ENCODE results near the gene MCF2L.
"Not testable (repeated sequence)": the region's sequence is repeated elsewhere in the genome, so short reads cannot be mapped to it uniquely, and the experiment has no call there.

The MCF2L gene

DNA sequence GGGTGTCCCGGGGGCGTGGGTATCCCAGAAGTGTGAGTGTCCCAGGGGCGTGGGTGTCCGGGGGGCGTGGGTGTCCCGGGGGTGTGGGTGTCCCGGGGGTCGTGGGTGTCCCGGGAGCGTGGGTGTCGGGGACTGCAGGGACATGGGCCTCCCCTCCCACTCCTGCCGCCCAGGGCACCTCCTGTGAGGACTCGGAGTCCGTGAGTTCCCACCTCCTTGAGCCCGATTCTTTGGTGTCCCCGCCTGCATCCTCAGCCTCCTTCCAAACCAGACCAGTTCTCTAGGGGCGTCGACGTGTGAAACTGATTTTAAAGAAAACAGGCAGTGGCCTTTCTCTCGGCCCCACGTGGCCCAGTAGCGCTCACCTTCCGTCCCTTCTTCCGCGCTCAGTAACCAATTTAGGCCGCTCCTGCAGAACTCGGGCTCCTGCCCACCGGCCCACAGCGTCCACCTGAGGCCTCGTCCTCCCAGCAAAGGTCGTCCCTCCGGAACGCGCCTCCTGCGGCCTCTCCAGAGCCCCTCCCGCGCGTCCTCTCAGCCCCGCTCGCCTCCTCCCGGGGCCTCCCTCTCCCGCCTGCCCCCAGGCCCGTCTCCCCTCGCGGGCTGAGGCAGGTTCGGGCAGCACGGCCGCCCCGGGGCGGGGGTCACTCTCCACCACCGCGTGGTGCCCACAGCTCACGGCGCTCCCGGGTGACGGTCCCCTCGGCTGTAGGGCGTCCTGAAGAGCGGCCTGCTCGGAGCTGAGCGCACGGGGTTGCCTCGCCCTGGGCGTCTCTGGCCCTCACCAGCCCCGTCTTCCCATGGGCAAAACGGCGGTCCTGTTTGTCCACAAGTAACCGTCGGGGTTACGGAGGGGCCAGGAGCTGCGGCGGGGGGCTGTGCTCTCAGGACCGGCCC, 140.4 kb downstream of the MCF2L start:
- DNase-seq, result peak in 1 of 56 donors; percentile 27

DNA sequence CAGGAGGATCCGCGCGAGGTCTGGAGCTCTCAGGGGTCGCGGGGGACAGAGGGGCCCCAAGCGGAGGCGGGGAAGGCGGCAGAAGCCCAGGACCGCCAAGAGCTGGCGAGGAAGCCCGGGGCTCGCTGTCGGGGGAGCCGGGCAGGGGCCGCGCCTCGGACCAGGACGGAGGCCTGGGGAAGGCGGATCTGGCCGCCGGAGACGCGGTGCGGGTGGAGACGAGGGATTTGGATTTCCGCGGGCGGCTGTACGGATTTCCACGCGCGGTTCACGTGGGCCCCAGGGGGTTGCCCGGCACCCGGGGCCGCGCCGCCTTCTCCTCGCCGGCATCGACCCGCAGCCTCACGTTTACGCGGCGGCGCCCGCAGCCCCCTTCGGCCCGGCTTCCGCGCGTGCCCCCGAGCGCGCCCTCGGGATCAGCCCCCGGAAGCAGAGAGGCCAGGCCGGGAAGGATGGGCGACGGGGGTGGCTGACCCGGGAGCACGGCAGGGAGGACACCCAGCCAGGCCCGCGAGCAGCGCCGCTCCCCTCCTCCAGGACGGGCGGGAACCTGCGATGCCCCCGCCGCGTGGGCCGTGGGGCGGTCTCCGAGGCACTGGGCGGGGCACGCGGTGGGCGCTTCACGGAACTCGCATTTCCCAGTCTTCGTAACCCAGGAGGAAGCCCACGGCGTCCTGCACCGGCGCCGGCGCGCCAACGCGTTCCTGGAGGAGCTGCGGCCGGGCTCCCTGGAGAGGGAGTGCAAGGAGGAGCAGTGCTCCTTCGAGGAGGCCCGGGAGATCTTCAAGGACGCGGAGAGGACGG, 141.2 kb downstream of the MCF2L start:
- DNase-seq, result peak in 2 of 56 donors; percentile 21 to 45

DNA sequence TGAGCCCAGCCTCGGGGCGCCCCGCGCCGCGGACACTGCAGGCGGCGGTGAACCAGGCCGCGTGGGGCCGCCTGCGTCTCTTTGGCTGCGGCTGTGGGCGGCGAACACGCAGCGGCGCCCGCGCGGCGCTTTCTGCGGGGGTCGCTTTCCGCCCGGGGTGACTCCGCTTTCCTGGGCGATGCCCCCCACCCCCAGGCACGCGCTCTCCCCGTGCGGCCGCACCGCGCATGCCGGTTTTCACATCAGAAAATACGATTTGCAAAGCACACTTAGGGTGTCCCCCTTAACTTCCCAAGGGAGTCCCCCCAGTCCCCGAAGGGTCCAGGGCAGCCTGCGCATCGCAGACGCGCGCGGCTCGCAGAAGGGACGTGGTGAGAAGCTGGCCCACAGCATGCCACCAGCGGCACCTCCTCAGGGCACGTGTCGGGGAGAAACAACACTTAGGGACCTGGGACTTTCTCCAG, 141.9 kb downstream of the MCF2L start:
- no peak for DNase-seq

DNA sequence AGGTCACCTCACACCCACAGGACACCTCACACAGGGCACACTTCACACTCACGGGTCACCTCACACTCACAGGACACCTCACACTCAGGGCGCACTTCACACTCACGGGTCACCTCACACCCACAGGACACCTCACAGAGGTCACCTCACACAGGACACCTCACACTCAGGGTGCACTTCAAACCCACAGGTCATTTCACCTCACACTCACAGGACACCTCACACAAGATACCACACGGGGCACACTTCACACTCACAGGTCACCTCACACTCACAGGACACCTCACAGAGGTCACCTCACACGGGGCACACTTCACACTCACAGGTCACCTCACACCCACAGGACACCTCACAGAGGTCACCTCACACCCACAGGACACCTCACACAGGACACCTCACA, 142.8 kb downstream of the MCF2L start:
- not testable (repeated sequence) for DNase-seq

DNA sequence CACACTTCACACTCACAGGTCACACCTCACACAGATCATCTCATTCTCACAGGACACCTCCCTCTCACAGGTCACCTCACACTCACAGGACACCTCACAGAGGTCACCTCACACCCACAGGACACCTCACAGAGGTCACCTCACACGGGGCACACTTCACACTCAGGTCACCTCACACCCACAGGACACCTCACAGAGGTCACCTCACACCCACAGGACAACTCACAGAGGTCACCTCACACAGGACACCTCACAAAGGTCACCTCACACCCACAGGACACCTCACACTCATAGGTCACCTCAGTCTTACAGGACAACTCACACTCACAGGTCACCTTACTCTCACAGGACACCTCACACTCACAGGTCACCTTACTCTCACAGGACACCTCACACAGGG, 143.5 kb downstream of the MCF2L start:
- not testable (repeated sequence) for DNase-seq

DNA sequence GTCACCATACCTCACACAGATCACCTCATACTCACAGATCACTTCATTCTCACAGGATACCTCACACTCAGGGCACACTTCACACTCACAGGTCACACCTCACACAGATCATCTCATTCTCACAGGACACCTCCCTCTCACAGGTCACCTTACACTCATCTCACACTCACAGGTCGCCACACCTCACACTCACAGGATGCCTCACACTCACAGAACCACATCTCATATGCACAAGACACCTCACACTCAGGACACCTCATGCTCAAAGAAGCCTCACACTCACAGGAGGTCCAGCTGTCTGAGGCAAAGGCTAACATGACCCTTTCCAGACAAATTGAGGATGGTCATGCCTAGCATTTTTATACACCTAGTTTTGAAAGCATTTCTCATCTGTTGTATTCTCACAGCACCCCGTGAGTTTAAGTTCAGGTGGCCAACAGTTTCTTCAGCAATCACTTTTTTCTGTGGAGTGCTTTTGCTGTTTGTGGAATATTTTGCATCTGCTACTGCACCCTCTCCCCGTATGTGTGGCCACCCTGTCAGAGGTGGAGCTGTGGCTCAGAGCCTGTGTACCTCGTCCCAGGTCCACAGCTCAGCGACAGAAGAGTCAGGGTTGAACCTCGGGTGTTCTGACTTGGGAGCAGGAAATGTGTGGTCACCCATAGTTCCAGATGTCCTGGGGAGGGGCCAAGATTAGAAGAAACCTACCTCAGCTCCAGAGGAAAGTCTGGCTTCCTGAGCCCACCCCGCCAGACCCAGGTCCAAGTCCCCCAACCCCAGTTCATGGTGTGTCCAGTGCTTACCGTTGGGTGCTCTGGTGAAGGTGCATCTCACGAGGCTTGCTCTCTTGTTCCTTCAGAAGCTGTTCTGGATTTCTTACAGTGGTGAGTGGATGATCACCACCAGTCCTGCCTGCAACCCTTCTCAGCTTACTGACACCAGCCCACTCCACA, 144.2 kb downstream of the MCF2L start:
- DNase-seq, result no peak

DNA sequence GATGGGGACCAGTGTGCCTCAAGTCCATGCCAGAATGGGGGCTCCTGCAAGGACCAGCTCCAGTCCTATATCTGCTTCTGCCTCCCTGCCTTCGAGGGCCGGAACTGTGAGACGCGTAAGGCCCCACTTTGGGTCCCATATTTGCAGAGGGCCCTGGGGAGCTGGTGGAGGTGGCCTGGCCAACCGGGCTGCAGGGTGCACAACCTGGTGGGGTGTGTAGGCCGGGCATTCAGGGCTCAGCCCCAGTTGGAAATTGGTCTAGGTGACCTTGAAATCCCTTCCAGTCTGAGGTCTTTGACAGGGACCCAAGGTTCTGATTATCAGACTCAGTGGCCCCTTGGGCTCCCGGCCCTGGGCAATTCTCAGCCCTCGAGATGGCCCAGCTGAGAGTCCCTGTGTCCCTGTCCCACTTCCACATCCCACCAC, 144.8 kb downstream of the MCF2L start:
- no peak for DNase-seq

DNA sequence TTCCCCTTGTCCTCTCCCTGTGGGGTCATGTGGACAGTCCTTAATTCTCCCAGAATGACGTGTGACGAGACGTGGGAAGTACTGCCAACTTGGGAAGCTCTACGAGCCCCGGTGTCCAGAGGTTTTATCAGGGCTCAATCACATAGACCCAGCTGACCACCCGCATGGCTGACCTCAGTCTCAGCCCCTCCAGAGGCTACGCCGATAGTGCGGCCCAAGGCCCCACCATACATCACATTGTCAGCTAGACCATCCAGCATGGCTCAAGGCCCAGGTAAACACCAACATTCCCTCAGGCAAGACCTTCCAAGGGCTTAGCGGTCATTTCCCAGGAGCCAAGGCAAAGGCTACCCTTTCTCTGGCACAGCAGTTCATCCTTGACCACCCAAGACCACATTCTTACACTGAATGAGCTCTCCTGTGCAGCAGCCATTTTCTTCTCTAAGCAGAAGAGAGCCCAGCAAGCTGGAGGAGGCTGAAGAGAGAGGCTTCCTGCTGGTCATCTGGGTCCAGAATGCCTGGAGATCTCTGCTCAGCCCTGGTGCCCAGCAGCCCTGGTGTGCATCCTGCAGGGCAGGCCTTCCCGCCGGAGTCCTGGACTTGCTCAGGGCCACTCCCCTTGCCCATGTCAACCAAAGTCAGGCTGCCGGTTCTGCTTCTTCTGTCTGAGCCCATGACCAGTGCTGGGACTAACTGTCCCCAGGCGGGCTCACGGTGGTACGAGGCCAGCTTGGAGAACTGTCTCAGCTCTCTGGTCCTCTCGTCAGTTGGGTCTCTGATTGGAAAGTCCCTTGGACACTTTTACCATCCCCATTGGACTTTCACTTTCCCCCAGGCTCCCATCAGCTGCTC, 145.7 kb downstream of the MCF2L start:
- DNase-seq, result no peak

DNA sequence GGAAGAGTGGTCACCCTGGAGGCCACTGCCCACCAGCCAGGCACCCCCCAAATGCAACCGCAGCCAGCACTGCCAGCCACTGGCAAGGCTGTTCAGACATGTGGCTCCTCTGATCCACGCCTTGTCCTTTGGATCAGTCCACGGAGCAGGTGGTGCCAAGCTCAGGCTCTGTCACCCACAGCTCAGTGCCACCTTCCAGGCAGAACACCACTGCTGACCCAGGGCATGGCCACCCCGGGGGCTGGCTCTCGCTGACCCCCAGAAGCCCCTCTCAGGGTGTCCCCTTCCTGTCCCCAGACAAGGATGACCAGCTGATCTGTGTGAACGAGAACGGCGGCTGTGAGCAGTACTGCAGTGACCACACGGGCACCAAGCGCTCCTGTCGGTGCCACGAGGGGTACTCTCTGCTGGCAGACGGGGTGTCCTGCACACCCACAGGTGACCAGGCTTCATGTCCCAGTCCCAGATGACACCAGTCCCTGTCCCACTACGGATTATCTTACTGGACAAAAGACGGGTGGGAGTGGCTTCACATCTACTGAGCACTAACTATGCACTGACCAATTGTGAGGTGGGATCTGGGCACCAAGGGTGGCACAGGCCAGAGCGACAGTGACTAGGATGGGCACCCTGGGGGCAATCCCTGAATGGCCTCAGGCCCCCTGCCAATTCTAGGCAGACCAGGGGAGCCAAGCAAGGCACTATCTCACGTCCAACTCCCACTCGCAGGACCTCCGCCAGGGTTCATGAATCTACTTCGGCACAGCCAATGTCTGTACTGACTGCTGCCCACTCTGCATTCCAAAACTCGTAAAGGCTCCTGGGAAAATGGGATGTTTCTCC, 146.6 kb downstream of the MCF2L start:
- no peak for DNase-seq

DNA sequence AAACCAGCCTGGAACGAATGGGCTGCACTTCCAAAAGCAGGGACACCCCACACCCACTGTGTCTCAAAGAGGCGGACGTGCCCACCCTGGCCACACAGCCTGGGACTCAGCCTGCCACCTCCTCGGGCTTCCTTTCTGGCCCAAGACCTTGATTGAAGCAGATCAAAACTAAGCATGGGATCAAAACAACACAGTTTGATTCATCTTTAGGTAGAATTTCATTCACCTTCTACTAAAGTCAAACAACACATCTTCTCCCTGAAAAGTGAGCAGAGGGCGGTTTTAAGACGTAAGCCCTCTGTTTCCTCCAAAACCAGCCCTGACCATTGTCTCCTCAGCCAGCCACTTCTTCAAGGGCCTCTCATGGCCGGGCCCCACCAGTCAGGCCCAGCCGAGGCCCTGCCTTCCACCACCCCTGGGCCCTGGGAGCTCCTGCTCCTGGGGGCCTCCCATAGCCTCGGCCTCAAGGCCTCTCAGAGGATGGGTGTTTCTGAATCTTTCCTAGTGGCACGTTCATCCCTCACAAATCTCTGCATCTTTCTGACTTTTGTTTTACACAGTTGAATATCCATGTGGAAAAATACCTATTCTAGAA, 147.3 kb downstream of the MCF2L start:
- no peak for DNase-seq

DNA sequence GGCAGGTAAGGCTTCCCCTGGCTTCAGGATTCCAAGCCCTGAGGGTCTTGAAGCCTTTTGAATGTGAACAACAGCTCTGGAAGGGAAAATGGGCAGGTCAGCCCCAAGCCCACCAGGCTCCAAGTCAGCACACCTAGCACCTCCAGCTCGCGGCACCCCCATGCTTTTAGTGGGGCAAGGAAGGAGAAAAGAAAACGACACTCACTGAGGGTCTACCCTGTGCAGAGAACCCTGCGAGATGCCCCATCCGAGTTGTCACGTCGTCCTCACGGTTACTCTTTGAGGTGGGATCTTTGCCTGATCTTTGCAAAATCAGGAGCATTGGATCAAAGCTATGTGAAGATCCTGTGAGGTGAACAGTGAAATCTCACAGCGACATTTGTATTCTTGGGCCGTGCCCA, 147.9 kb downstream of the MCF2L start:
- no peak for DNase-seq

DNA sequence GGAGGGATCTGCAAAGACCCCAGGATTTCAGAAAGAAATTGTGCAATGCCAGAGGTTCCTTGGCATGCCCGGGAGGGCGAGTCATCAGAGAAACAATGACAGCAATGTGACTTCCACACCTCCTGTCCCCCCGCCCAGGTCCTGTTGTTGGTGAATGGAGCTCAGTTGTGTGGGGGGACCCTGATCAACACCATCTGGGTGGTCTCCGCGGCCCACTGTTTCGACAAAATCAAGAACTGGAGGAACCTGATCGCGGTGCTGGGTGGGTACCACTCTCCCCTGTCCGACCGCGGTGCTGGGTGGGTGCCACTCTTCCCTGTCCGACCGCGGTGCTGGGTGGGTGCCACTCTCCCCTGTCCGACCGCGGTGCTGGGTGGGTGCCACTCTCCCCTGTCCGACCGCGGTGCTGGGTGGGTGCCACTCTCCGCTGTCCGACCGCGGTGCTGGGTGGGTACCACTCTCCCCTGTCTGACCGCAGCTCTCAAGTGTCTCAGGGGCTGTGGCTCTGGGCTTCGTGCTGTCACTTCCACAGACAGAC, 148.4 kb downstream of the MCF2L start:
- DNase-seq, result no peak

DNA sequence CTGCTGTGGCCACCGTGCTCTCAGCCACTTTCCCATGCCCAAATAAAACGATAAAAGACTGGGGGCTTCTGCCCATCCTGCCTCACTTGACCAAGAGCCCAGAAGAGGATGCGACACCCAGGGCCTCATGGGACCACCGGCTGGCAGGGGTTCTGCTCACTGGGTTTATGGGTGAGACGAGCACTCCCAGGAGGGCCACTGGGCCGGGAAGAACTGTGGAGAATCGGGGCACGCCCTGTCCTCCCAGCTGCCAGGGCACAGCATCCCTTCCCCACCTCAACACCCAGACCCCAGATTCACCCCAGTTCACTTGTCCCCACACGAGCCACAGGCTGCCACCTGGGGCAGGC, 148.9 kb downstream of the MCF2L start:
- no peak for DNase-seq

DNA sequence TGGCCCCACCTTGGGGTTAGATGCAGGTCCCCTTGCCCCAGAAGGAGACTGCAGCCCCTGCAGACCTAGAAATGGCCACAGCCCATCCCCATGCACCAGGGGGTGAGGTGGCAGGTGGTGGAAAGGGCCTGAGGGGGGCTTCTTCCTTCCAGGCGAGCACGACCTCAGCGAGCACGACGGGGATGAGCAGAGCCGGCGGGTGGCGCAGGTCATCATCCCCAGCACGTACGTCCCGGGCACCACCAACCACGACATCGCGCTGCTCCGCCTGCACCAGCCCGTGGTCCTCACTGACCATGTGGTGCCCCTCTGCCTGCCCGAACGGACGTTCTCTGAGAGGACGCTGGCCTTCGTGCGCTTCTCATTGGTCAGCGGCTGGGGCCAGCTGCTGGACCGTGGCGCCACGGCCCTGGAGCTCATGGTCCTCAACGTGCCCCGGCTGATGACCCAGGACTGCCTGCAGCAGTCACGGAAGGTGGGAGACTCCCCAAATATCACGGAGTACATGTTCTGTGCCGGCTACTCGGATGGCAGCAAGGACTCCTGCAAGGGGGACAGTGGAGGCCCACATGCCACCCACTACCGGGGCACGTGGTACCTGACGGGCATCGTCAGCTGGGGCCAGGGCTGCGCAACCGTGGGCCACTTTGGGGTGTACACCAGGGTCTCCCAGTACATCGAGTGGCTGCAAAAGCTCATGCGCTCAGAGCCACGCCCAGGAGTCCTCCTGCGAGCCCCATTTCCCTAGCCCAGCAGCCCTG, 149.4 kb downstream of the MCF2L start:
- DNase-seq, result no peak

DNA sequence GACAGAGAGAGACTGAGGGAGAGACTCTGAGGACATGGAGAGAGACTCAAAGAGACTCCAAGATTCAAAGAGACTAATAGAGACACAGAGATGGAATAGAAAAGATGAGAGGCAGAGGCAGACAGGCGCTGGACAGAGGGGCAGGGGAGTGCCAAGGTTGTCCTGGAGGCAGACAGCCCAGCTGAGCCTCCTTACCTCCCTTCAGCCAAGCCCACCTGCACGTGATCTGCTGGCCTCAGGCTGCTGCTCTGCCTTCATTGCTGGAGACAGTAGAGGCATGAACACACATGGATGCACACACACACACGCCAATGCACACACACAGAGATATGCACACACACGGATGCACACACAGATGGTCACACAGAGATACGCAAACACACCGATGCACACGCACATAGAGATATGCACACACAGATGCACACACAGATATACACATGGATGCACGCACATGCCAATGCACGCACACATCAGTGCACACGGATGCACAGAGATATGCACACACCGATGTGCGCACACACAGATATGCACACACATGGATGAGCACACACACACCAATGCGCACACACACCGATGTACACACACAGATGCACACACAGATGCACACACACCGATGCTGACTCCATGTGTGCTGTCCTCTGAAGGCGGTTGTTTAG, 150.3 kb downstream of the MCF2L start:
- no peak for DNase-seq

DNA sequence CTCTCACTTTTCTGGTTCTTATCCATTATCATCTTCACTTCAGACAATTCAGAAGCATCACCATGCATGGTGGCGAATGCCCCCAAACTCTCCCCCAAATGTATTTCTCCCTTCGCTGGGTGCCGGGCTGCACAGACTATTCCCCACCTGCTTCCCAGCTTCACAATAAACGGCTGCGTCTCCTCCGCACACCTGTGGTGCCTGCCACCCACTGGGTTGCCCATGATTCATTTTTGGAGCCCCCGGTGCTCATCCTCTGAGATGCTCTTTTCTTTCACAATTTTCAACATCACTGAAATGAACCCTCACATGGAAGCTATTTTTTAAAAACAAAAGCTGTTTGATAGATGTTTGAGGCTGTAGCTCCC, 150.8 kb downstream of the MCF2L start:
- DNase-seq, result peak in 7 of 56 donors; percentile 15 to 46 (median 30)

All from nucleus accumbens (tissue), 56 donors.